BE2C (cell line): Measurements from ENCODE around the gene SH3PXD2B.

Experiments
- DNase-seq: peaks from one replicate; pipeline ENCODE4 v3.0.0-alpha.2; 2020
- H3K27me3 ChIP-seq: fragments of 250-450 bp; sonication (Bioruptor Pico); 2 replicates; pipeline ENCODE4 v1.5.1; 2020; ENCODE audit warnings: mild to moderate bottlenecking
- H3K36me3 ChIP-seq: fragments of 250-450 bp; sonication (Bioruptor Pico); 2 replicates; pipeline ENCODE4 v1.5.1; 2020; ENCODE audit warnings: mild to moderate bottlenecking
- H3K4me1 ChIP-seq: fragments of 250-450 bp; sonication (Bioruptor Pico); 2 replicates; pipeline ENCODE4 v1.5.1; 2020
- H3K4me3 ChIP-seq: 2 replicates; pipeline ENCODE4 v1.5.1; 2011; ENCODE audit warnings: low read depth, low read length
- H3K9me3 ChIP-seq: fragments of 250-450 bp; sonication (Bioruptor Pico); 2 replicates; pipeline ENCODE4 v1.5.1; 2020
- CTCF ChIP-seq: IDR thresholded peaks from 2 replicates; pipeline ENCODE4 v1.5.1; 2012; ENCODE audit warnings: mild to moderate bottlenecking, low read depth, low read length

Gene SH3PXD2B

GRCh38 chr5:172417983-172418630 is 36.2 kb downstream of the SH3PXD2B start:
- DNase-seq, result peak; percentile 26
- Histone ChIP-seq H3K4me1 (peaks cover 18% of the 10 kb centered on the region), H3K4me3 (no peak overlapping the region), H3K9me3 (no peaks in the 10 kb centered on the region), H3K27me3 (no peaks in the 10 kb centered on the region), H3K36me3 (no peaks in the 10 kb centered on the region)
- TF ChIP-seq CTCF, result no peak

- no peak overlapping the region for H3K4me3 ChIP-seq
- H3K27me3 ChIP-seq, result no peaks in the 10 kb centered on the region
- no peaks in the 10 kb centered on the region for H3K9me3 ChIP-seq
- H3K4me1 ChIP-seq, result peaks cover 18% of the 10 kb centered on the region
- DNase-seq, result no peak
- no peaks in the 10 kb centered on the region for H3K36me3 ChIP-seq
- TF ChIP-seq CTCF, result no peak
These were observed 37.0 kb downstream of the SH3PXD2B start for GRCh38 chr5:172417130-172417841.

- Histone ChIP-seq H3K36me3 (no peaks in the 10 kb centered on the region), H3K4me1 (peaks cover 18% of the 10 kb centered on the region), H3K9me3 (no peaks in the 10 kb centered on the region), H3K4me3 (no peak overlapping the region), H3K27me3 (no peaks in the 10 kb centered on the region)
- TF ChIP-seq CTCF, result no peak
- DNase-seq, result no peak
These were observed 38.7 kb downstream of the SH3PXD2B start for GRCh38 chr5:172415362-172416275.

- DNase-seq, result no peak
- H3K4me3 ChIP-seq, result no peak overlapping the region
- no peaks in the 10 kb centered on the region for H3K27me3 ChIP-seq
- H3K36me3 ChIP-seq, result no peaks in the 10 kb centered on the region
- no peaks in the 10 kb centered on the region for H3K9me3 ChIP-seq
- no peak for TF ChIP-seq CTCF
- H3K4me1 ChIP-seq, result peaks cover 18% of the 10 kb centered on the region
These were observed 39.6 kb downstream of the SH3PXD2B start for GRCh38 chr5:172414531-172415361.

GRCh38 chr5:172413601-172414171 is 40.6 kb downstream of the SH3PXD2B start:
- H3K36me3 ChIP-seq, result no peaks in the 10 kb centered on the region
- no peak for DNase-seq
- no peaks in the 10 kb centered on the region for H3K27me3 ChIP-seq
- H3K4me1 ChIP-seq, result peaks cover 9% of the 10 kb centered on the region
- H3K4me3 ChIP-seq, result no peak overlapping the region
- TF ChIP-seq CTCF, result no peak
- H3K9me3 ChIP-seq, result no peaks in the 10 kb centered on the region
